Measurements from ENCODE around the gene UBALD2. TPM values are rescaled to one million over a fixed set of nuclear protein-coding genes. Genes with fewer than 3 reads are reported as not detected.

The UBALD2 gene
- total and polyA plus RNA-seq, 2 of the 4 experiments (the other 2 are of a cell fraction) = 0.90 to 12.1 TPM

DNA sequence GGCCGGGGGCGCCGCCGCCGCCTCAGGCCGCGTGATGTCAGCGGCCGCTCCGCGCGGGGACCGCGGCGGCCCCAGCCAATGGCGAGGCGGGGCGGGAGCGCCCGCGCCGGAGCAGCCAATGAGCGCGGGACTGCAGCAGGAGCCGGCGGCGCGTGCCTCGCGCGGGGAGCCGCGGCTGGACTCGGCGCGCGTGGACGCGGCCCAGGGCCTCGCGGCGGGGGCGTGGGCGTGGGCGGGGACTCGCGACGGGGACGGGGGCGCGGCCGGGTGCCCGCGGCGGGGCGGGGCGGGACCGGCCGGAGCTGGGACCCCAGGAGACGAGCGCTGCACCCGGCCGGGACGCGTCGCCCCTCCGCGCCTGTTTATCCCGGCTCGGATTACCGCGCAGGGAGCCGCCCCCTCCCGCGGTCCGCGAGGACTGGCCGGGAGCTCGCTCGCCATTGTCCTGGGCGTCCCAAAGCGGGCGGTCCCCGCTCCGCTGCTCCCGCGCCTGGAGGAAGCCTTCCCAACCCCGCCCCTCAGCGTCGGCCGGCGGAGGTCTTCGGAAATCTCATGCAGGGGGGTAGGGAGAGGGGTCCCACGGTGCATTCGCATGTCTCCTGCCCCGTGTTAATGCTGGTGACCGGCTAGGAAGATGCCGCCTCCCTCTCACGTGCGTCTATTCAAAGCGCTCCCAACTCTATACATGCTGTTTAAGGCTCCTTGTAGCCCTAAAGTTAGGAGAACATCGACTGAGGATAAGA, 24.5 kb upstream of the UBALD2 start, which contains the start of gene RNF157:
Gene RNF157, minus strand, starts transcription at position 33 of the 743 bp plus-strand sequence. CDS start 253 bp downstream, outside the sequence.
- peak within 1 kb of the TSS; percentile 71 for H3K9ac ChIP-seq (ENCODE audit: low read depth, low read length)
- 0 out of 2 replicates have a peak within 1 kb of the TSS, but pooled peaks have one; percentile 0 for H4K91ac ChIP-seq (ENCODE audit: insufficient read depth, low read depth, low read length)
- no TSS peak for BruUV-seq (replicated peaks)
- peak; percentile 96 for ATAC-seq (ENCODE audit: low read depth)
- ChIA-PET CTCF (no interaction called here), POLR2A (ENCODE audit: unreplicated experiment) (no interaction called here)
- no peak within 1 kb of the TSS for H4K5ac ChIP-seq (ENCODE audit: low read depth, low read length)
- peak within 1 kb of the TSS; percentile 37 for H3K23ac ChIP-seq (ENCODE audit: low read depth, low read length)
- no peak within 1 kb of the TSS for H2BK20ac ChIP-seq (ENCODE audit: low read depth, low read length)
- H3K4ac ChIP-seq (ENCODE audit: low read depth, low read length) = peak within 1 kb of the TSS; percentile 54
- H2AK5ac ChIP-seq (ENCODE audit: low read depth, low read length) = no peak within 1 kb of the TSS
- no peaks in the 10 kb centered on the region; the same call in 1 of the 2 replicates for H3K9me1 ChIP-seq (ENCODE audit: insufficient read depth, low read length)
- H3K79me1 ChIP-seq (ENCODE audit: low read depth in 1 of 2, low read length in 2 of 2) = no peaks in the 10 kb centered on the region
- WGBS, 2 experiments (ENCODE audit: extremely low coverage in 2 of 2, insufficient read length in 1 of 2) = 0% methylated on average over 32 of the region's 102 CpGs; no CpG with 5 or more reads in 1 of the 2 experiments
- H3K14ac ChIP-seq (replicated peaks; ENCODE audit: low read depth, low read length) = peak within 1 kb of the TSS; percentile 4; the same call in 1 of the 2 replicates
- peak within 1 kb of the TSS; percentile 94 for H2AFZ ChIP-seq (replicated peaks; ENCODE audit: low read length, poor library complexity)
- H4K8ac ChIP-seq (ENCODE audit: low read depth in 2 of 2, low read length in 2 of 2) = peak within 1 kb of the TSS in 1 of 2 experiments; percentile 53; a peak in 1 of 4 replicates
- H3K36me3 ChIP-seq (ENCODE audit: control insufficient read depth, insufficient read depth, low read length) = no peaks in the 10 kb centered on the region
- no peak within 1 kb of the TSS for H2BK15ac ChIP-seq (ENCODE audit: low read depth, low read length)
- peak within 1 kb of the TSS; percentile 92 for H3K4me2 ChIP-seq (ENCODE audit: low read depth, low read length)
- H4K20me1 ChIP-seq (ENCODE audit: insufficient read depth, low read length) = no peaks in the 10 kb centered on the region
- H2BK120ac ChIP-seq (ENCODE audit: low read depth, low read length) = no peak within 1 kb of the TSS
- in situ Hi-C loops (cut with MboI; ENCODE audit: low sequenced_read_pairs) = no loop called here
- 0 out of 2 replicates have a peak within 1 kb of the TSS, but pooled peaks have one; percentile 5 for H3K56ac ChIP-seq (ENCODE audit: extremely low read depth, insufficient read depth, low read length)
- peak; percentile 48 for DNase-seq
- H2BK5ac ChIP-seq (ENCODE audit: low read depth, low read length, poor library complexity, severe bottlenecking) = no peak within 1 kb of the TSS
- H2AK9ac ChIP-seq (replicated peaks; ENCODE audit: low read depth, low read length, poor library complexity) = peak within 1 kb of the TSS; percentile 53
- H3K4me1 ChIP-seq (ENCODE audit: control insufficient read depth, insufficient read depth, low read length) = peaks cover 3% of the 10 kb centered on the region; the same call in 1 of the 2 replicates
- H3K4me3 ChIP-seq (ENCODE audit: insufficient read depth, low read depth, low read length) = peak within 1 kb of the TSS; percentile 63
- intact Hi-C loops (cut with micrococcal nuclease) = loop anchor here (2.0 kb wide), 1 partner anchor 24 kb away; the partner anchor contains the start of gene UBALD2
- peak within 1 kb of the TSS; percentile 15; the same call in 1 of the 2 replicates for H3K27ac ChIP-seq (ENCODE audit: insufficient read depth, low read length)
- H3K27me3 ChIP-seq (ENCODE audit: control insufficient read depth, insufficient read depth, low read length) = peaks cover 19% of the 10 kb centered on the region
- dilution Hi-C loops (cut with HindIII; ENCODE audit: low sequenced_read_pairs, unreplicated experiment) = no loop called here
- no peaks in the 10 kb centered on the region for H3K9me3 ChIP-seq (ENCODE audit: control insufficient read depth, insufficient read depth, low read length)
- peak within 1 kb of the TSS; percentile 16; the same call in 1 of the 2 replicates for H3K18ac ChIP-seq (ENCODE audit: low read depth, low read length)
- no peak for TF ChIP-seq MXI1 (IDR thresholded peaks at IDR 0.05; ENCODE audit: borderline replicate concordance, low read depth, low read length)
- peak; percentile 54; the same call in 1 of the 2 replicates for TF ChIP-seq MAZ (IDR thresholded peaks at IDR 0.05; ENCODE audit: borderline replicate concordance, low read depth, low read length)
- peak; percentile 72; the same call in 1 of the 2 replicates for TF ChIP-seq BHLHE40 (IDR thresholded peaks at IDR 0.05; ENCODE audit: low read depth, low read length)
- TF ChIP-seq, protein P1, sequence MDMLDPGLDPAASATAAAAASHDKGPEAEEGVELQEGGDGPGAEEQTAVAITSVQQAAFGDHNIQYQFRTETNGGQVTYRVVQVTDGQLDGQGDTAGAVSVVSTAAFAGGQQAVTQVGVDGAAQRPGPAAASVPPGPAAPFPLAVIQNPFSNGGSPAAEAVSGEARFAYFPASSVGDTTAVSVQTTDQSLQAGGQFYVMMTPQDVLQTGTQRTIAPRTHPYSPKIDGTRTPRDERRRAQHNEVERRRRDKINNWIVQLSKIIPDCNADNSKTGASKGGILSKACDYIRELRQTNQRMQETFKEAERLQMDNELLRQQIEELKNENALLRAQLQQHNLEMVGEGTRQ (IDR thresholded peaks at IDR 0.05; ENCODE audit: low read depth, low read length) = peak; percentile 45

All from IMR-90 (cell line).